ENCODE data around the gene ACD.

- TF ChIP-seq, protein P1, sequence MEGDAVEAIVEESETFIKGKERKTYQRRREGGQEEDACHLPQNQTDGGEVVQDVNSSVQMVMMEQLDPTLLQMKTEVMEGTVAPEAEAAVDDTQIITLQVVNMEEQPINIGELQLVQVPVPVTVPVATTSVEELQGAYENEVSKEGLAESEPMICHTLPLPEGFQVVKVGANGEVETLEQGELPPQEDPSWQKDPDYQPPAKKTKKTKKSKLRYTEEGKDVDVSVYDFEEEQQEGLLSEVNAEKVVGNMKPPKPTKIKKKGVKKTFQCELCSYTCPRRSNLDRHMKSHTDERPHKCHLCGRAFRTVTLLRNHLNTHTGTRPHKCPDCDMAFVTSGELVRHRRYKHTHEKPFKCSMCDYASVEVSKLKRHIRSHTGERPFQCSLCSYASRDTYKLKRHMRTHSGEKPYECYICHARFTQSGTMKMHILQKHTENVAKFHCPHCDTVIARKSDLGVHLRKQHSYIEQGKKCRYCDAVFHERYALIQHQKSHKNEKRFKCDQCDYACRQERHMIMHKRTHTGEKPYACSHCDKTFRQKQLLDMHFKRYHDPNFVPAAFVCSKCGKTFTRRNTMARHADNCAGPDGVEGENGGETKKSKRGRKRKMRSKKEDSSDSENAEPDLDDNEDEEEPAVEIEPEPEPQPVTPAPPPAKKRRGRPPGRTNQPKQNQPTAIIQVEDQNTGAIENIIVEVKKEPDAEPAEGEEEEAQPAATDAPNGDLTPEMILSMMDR (IDR thresholded peaks at IDR 0.05; ENCODE audit: borderline replicate concordance, extremely low read depth, low read length, poor library complexity, severe bottlenecking): no peak
- no peak for TF ChIP-seq EZH2 (IDR thresholded peaks at IDR 0.05; ENCODE audit: borderline replicate concordance, low read depth, low read length, severe bottlenecking)
These were observed 42.1 kb upstream of the ACD start for GRCh38 chr16:67702130-67702529.
